H1 (cell line): ENCODE measurements around the gene CEP85L. TPM values are rescaled to one million over a fixed set of nuclear protein-coding genes. Genes with fewer than 3 reads are reported as not detected.

ENCODE experiments used
- CTCF ChIA-PET: fragments of 300-600 bp; sonication (Branson Sonifier 250); formaldehyde crosslinking; loops from one replicate; lab custom pipeline; 2021; ENCODE audit not compliant: partially characterized antibody; lab: Charles Lee
- POLR2A ChIA-PET: fragments of 300-600 bp; sonication (Branson Sonifier 250); formaldehyde crosslinking; loops from one replicate; lab custom pipeline; 2021; ENCODE audit warnings: inconsistent platforms; ENCODE audit not compliant: partially characterized antibody; lab: Charles Lee
- DNase-seq, 2 experiments: peaks; one replicate each; pipeline versions ENCODE4 v3.0.0 to v3.0.0-alpha.2; 2010 to 2022; ENCODE audit warnings: low spot score in 2 of 2, low read depth in 1 of 2, mixed read lengths in 1 of 2
- FAIRE-seq: peaks from 2 replicates; lab custom pipeline; 2011; peaks lifted over from hg19 to GRCh38; lab: Jason Lieb, UNC
- H2AFZ ChIP-seq: 2 replicates; pipeline ENCODE4 v1.8.1; 2012; ENCODE audit warnings: low read length, inconsistent platforms
- H2AK5ac ChIP-seq: 2 replicates; pipeline ENCODE4 v1.6.1; 2013; ENCODE audit warnings: low read depth, low read length
- H2BK120ac ChIP-seq: replicated peaks from 2 replicates; pipeline ENCODE3; 2013; ENCODE audit warnings: low read depth, low read length, inconsistent platforms
- H2BK12ac ChIP-seq: 2 replicates; pipeline ENCODE4 v1.6.1; 2013; ENCODE audit warnings: low read depth, low read length
- H2BK15ac ChIP-seq: 2 replicates; pipeline ENCODE4 v1.6.1; 2013; ENCODE audit warnings: low read length
- H2BK20ac ChIP-seq: 2 replicates; pipeline ENCODE4 v1.6.1; 2013; ENCODE audit warnings: low read length
- H2BK5ac ChIP-seq: 2 replicates; pipeline ENCODE4 v1.6.1; 2013; ENCODE audit warnings: low read depth, low read length
- H3K14ac ChIP-seq: 2 replicates; pipeline ENCODE4 v1.6.1; 2013; ENCODE audit warnings: inconsistent platforms; ENCODE audit not compliant: insufficient read length
- H3K18ac ChIP-seq: 2 replicates; pipeline ENCODE4 v1.6.1; 2013; ENCODE audit warnings: low read length; ENCODE audit errors: extremely low read depth
- H3K23ac ChIP-seq: 2 replicates; pipeline ENCODE4 v1.6.1; 2013; ENCODE audit warnings: inconsistent platforms; ENCODE audit not compliant: insufficient read length
- H3K23me2 ChIP-seq: 2 replicates; pipeline ENCODE4 v1.6.1; 2013; ENCODE audit warnings: low read depth, low read length
- H3K27ac ChIP-seq: 2 replicates; pipeline ENCODE4 v1.6.1; 2011; ENCODE audit warnings: low read depth, low read length, inconsistent platforms
- H3K27me3 ChIP-seq, 4 experiments: replicated peaks in 1 of 4; 1 replicate in 1 of 4; 2 replicates in 3 of 4; pipeline versions ENCODE4 v1.6.1 to v1.8.1; 2011 to 2013; ENCODE audit warnings: low read length in 3 of 4, mild to moderate bottlenecking in 3 of 4, inconsistent platforms in 2 of 4, mixed read lengths in 2 of 4, moderate library complexity in 1 of 4; ENCODE audit not compliant: control insufficient read depth in 3 of 4, insufficient read depth in 3 of 4; ENCODE audit errors: extremely low read depth in 1 of 4
- H3K36me3 ChIP-seq, 4 experiments: 2 replicates each; pipeline versions ENCODE4 v1.6.1 to v1.8.1; 2011 to 2013; ENCODE audit warnings: mild to moderate bottlenecking in 4 of 4, low read length in 3 of 4, moderate library complexity in 2 of 4, control low read depth in 1 of 4, inconsistent platforms in 1 of 4; ENCODE audit not compliant: insufficient read depth in 4 of 4, control insufficient read depth in 2 of 4
- H3K4ac ChIP-seq: replicated peaks from 2 replicates; pipeline ENCODE3; 2013; ENCODE audit warnings: low read length, low read depth, mixed read lengths, inconsistent platforms; ENCODE audit not compliant: insufficient read length
- H3K4me1 ChIP-seq, 4 experiments: replicated peaks in 1 of 4; 1 replicate in 1 of 4; 2 replicates in 3 of 4; pipeline versions ENCODE4 v1.6.1 to v1.8.1; 2011 to 2013; ENCODE audit warnings: low read length in 3 of 4, inconsistent platforms in 2 of 4, mixed read lengths in 1 of 4; ENCODE audit not compliant: insufficient read depth in 4 of 4, control insufficient read depth in 3 of 4
- H3K4me2 ChIP-seq, 2 experiments: 2 replicates each; pipeline versions ENCODE4 v1.6.1 to v1.8.1; 2011 to 2013; ENCODE audit warnings: low read depth in 2 of 2, low read length in 2 of 2, control low read depth in 1 of 2, inconsistent platforms in 1 of 2, mild to moderate bottlenecking in 1 of 2; ENCODE audit not compliant: insufficient read depth in 1 of 2
- H3K4me3 ChIP-seq, 4 experiments: fragments of 200-600, 300-600 bp in 1 of 4; sonication (generic), shearing (Covaris generic), sonication (Bioruptor Twin) in 1 of 4; 2 replicates each; pipeline versions ENCODE4 v1.5.1 to v1.8.1; 2011 to 2016; ENCODE audit warnings: low read length in 4 of 4, low read depth in 3 of 4, control low read depth in 2 of 4, inconsistent platforms in 2 of 4, mild to moderate bottlenecking in 2 of 4, mixed read lengths in 1 of 4, moderate library complexity in 1 of 4; ENCODE audit not compliant: insufficient read depth in 2 of 4; ENCODE audit errors: extremely low read depth in 1 of 4
- H3K56ac ChIP-seq: replicated peaks from 2 replicates; pipeline ENCODE3; 2013; ENCODE audit warnings: low read depth, mild to moderate bottlenecking, mixed read lengths, low read length, inconsistent platforms; ENCODE audit not compliant: insufficient read length
- H3K79me1 ChIP-seq: 2 replicates; pipeline ENCODE4 v1.6.1; 2013; ENCODE audit warnings: low read depth, low read length, control low read depth
- H3K79me2 ChIP-seq, 2 experiments: 2 replicates each; pipeline versions ENCODE4 v1.6.1 to v1.8.1; 2012 to 2013; ENCODE audit warnings: low read length in 2 of 2, mild to moderate bottlenecking in 2 of 2, inconsistent platforms in 1 of 2; ENCODE audit not compliant: insufficient read depth in 2 of 2, control insufficient read depth in 1 of 2
- H3K9ac ChIP-seq, 4 experiments: replicated peaks in 1 of 4; 1 replicate in 1 of 4; 2 replicates in 3 of 4; pipeline versions ENCODE4 v1.6.1 to v1.8.1; 2011 to 2013; ENCODE audit warnings: low read depth in 3 of 4, low read length in 3 of 4, control low read depth in 2 of 4, mild to moderate bottlenecking in 2 of 4, moderate library complexity in 2 of 4, inconsistent platforms in 1 of 4; ENCODE audit errors: extremely low read depth in 1 of 4
- H3K9me3 ChIP-seq, 2 experiments: 2 replicates each; pipeline versions ENCODE4 v1.6.1 to v1.8.1; 2012 to 2013; ENCODE audit warnings: mild to moderate bottlenecking in 2 of 2, moderate library complexity in 2 of 2, control low read depth in 1 of 2, inconsistent platforms in 1 of 2, low read depth in 1 of 2, low read length in 1 of 2, mixed read lengths in 1 of 2; ENCODE audit not compliant: insufficient read depth in 2 of 2
- H4K20me1 ChIP-seq, 2 experiments: replicated peaks in 1 of 2; 2 replicates each; pipeline versions ENCODE3 to v1.8.1; 2011 to 2013; ENCODE audit warnings: inconsistent platforms in 2 of 2, low read length in 2 of 2, mild to moderate bottlenecking in 1 of 2; ENCODE audit not compliant: insufficient read depth in 2 of 2, control insufficient read depth in 1 of 2
- H4K5ac ChIP-seq: 2 replicates; pipeline ENCODE4 v1.6.1; 2013; ENCODE audit warnings: low read length, low read depth, mixed read lengths, inconsistent platforms; ENCODE audit not compliant: insufficient read length
- H4K8ac ChIP-seq: 2 replicates; pipeline ENCODE4 v1.8.0; 2013; ENCODE audit warnings: mild to moderate bottlenecking, moderate library complexity, low read length, inconsistent platforms; ENCODE audit not compliant: insufficient read depth; ENCODE audit errors: extremely low read depth
- H4K91ac ChIP-seq: replicated peaks from 2 replicates; pipeline ENCODE3; 2013; ENCODE audit warnings: low read length, mixed read lengths, inconsistent platforms; ENCODE audit not compliant: insufficient read length
- RXRA ChIP-seq: IDR thresholded peaks from 2 replicates; pipeline ENCODE4 v1.6.1; 2011; ENCODE audit warnings: low read depth, mild to moderate bottlenecking, low read length, moderate library complexity; ENCODE audit not compliant: insufficient read depth
- TBP ChIP-seq: IDR thresholded peaks from 2 replicates; pipeline ENCODE4 v1.6.1; 2011; ENCODE audit warnings: low read depth, low read length, improper control_type of control experiment
- WGBS, 2 experiments: shearing (Covaris generic) in 1 of 2; methylation state at CpG; one replicate each; pipeline versions ENCODE4 v1.1.6 to v1.1.7; 2013 to 2015; ENCODE audit warnings: low lambda C conversion rate in 2 of 2, mixed read lengths in 2 of 2, inconsistent platforms in 1 of 2, low coverage in 1 of 2, missing lambda C conversion rate in 1 of 2; ENCODE audit not compliant: insufficient replicate concordance in 2 of 2, insufficient coverage in 1 of 2, insufficient read length in 1 of 2; ENCODE audit errors: extremely low coverage in 1 of 2, missing lambda C conversion rate in 1 of 2; 5-methylcytosine and 5-hydroxymethylcytosine counted together
- polyA plus RNA-seq, 7 experiments: library from polyadenylated mRNA; depleted of rRNA in 3 of 7; stranded (reverse) in 5 of 7; unstranded in 2 of 7; fragments of >200 nt in 5 of 7; fragments of 200-250 nt in 2 of 7; gene quantifications; 1 replicate in 5 of 7; 2 replicates in 1 of 7; 4 replicates in 1 of 7; pipeline versions ENCODE4 v1.2.1 to v1.2.3, GENCODE V29; 2011 to 2013; ENCODE audit warnings: missing spikeins in 2 of 7, mixed read lengths in 2 of 7
- total RNA-seq: library from RNA; stranded (reverse); fragmentation: NEBNext Ultra II Directional; extraction: Animal tissue kit (Norgen Biotek cat#: 25700); gene quantifications from 2 replicates; pipeline ENCODE4 v1.2.1, GENCODE V29; 2021

The CEP85L gene
- total and polyA plus RNA-seq, 2 of the 8 experiments (the other 6 are each of a cell fraction or from before 2014, with no cell fraction given) = 3.2 to 27.6 TPM

- no peak overlapping the region for H2BK5ac ChIP-seq
- TF ChIP-seq RXRA (no peak), TBP (no peak)
- no peaks in the 10 kb centered on the region for H3K79me1 ChIP-seq
- no peak overlapping the region for H3K9ac ChIP-seq
- ChIA-PET CTCF (interaction anchor here (0.8 to 1.3 kb wide), 3 partner anchors 23 to 315 kb away, joined by 3 to 4 read pairs (median 3); no protein-coding TSS in a partner anchor), POLR2A (no interaction called here)
- H3K27ac ChIP-seq = no peak overlapping the region
- no peak overlapping the region for H3K56ac ChIP-seq
- H4K5ac ChIP-seq = no peak overlapping the region
- no peak overlapping the region for H3K14ac ChIP-seq
- no peak overlapping the region for H2AK5ac ChIP-seq
- H4K8ac ChIP-seq = no peak overlapping the region
- no peaks in the 10 kb centered on the region; a peak in 1 of 4 replicates for H3K79me2 ChIP-seq
- no peak overlapping the region for H3K4ac ChIP-seq
- no peaks in the 10 kb centered on the region; a peak in 2 of 7 replicates for H3K4me1 ChIP-seq
- H2BK15ac ChIP-seq = no peak overlapping the region
- H3K36me3 ChIP-seq = no peaks in the 10 kb centered on the region; a peak in 1 of 8 replicates
- no peak overlapping the region for H2BK20ac ChIP-seq
- H3K18ac ChIP-seq = no peak overlapping the region
- H3K4me3 ChIP-seq = no peak overlapping the region
- H3K23ac ChIP-seq = no peak overlapping the region
- no peak for DNase-seq
- no peak overlapping the region for H2BK120ac ChIP-seq
- no peak overlapping the region for H3K4me2 ChIP-seq
- WGBS, 2 experiments = 57% methylated on average over 3 of the region's 3 CpGs; no CpG with 5 or more reads in 1 of the 2 experiments
- no peak for FAIRE-seq
- H4K20me1 ChIP-seq = no peaks in the 10 kb centered on the region
- H3K23me2 ChIP-seq = no peaks in the 10 kb centered on the region
- no peak overlapping the region for H2AFZ ChIP-seq
- H2BK12ac ChIP-seq = no peak overlapping the region
- no peaks in the 10 kb centered on the region for H3K27me3 ChIP-seq
- H4K91ac ChIP-seq = no peak overlapping the region
- no peaks in the 10 kb centered on the region for H3K9me3 ChIP-seq
Measured at GRCh38 chr6:118597636-118598035, 53.8 kb downstream of the CEP85L start.
